Measurements from ENCODE around the gene ADAM21. TPM values are rescaled to one million over a fixed set of nuclear protein-coding genes. Genes with fewer than 3 reads are reported as not detected.

Gene ADAM21
- total RNA-seq, 1 donor from 2014 or later: not detected

GRCh38 chr14:70498191-70498590, 46.2 kb downstream of the ADAM21 start:
- H3K36me3 Mint-ChIP-seq (ENCODE audit: unreplicated experiment): peaks cover under 1% of the 10 kb centered on the region
- no peaks in the 10 kb centered on the region for H3K27me3 Mint-ChIP-seq (ENCODE audit: unreplicated experiment)
- no peak for DNase-seq
- no peak overlapping the region for H3K27ac Mint-ChIP-seq (ENCODE audit: unreplicated experiment)
- no peak overlapping the region for H3K4me3 Mint-ChIP-seq (ENCODE audit: unreplicated experiment)
- H3K4me1 Mint-ChIP-seq (ENCODE audit: low read depth, unreplicated experiment): no peaks in the 10 kb centered on the region
- TF ChIP-seq, protein P1, sequence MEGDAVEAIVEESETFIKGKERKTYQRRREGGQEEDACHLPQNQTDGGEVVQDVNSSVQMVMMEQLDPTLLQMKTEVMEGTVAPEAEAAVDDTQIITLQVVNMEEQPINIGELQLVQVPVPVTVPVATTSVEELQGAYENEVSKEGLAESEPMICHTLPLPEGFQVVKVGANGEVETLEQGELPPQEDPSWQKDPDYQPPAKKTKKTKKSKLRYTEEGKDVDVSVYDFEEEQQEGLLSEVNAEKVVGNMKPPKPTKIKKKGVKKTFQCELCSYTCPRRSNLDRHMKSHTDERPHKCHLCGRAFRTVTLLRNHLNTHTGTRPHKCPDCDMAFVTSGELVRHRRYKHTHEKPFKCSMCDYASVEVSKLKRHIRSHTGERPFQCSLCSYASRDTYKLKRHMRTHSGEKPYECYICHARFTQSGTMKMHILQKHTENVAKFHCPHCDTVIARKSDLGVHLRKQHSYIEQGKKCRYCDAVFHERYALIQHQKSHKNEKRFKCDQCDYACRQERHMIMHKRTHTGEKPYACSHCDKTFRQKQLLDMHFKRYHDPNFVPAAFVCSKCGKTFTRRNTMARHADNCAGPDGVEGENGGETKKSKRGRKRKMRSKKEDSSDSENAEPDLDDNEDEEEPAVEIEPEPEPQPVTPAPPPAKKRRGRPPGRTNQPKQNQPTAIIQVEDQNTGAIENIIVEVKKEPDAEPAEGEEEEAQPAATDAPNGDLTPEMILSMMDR (IDR thresholded peaks at IDR 0.05; ENCODE audit: partially characterized antibody, unreplicated experiment): no peak
- peaks cover 8% of the 10 kb centered on the region for H3K9me3 Mint-ChIP-seq (ENCODE audit: unreplicated experiment)

Other genes starting within 250 kb of the ADAM21 start
- 44.0 TPM for gene COX16, start 92.5 kb upstream of the ADAM21 start, total RNA-seq (ENCODE audit: unreplicated experiment)
- gene SYNJ2BP, start 35.1 kb upstream of the ADAM21 start, total RNA-seq (ENCODE audit: unreplicated experiment): 17.4 TPM
- 1.3 TPM for gene ADAM20, start 82.8 kb downstream of the ADAM21 start, total RNA-seq (ENCODE audit: unreplicated experiment)
- gene MED6, start 148.5 kb downstream of the ADAM21 start, total RNA-seq (ENCODE audit: unreplicated experiment): 55.2 TPM
- 8.6 TPM for gene TTC9, start 189.7 kb downstream of the ADAM21 start, total RNA-seq (ENCODE audit: unreplicated experiment)

Data from glutamatergic neuron (in vitro differentiated cells).